ENCODE measurements around the gene PACRG.

PACRG gene

GRCh38 chr6:163333701-163334663 lies 606.2 kb downstream of the PACRG start:
- no peak for DNase-seq (ENCODE audit: low read depth)

GRCh38 chr6:163335056-163335455 lies 607.3 kb downstream of the PACRG start:
- DNase-seq (ENCODE audit: low read depth), result no peak

- DNase-seq (ENCODE audit: low read depth), result no peak
These were observed 608.1 kb downstream of the PACRG start for GRCh38 chr6:163335671-163336545.

- DNase-seq (ENCODE audit: low read depth), result no peak
These were observed 609.2 kb downstream of the PACRG start for GRCh38 chr6:163336961-163337360.

GRCh38 chr6:163337958-163338357 lies 610.2 kb downstream of the PACRG start:
- no peak for DNase-seq (ENCODE audit: low read depth)

- no peak for DNase-seq (ENCODE audit: low read depth)
These were observed 611.1 kb downstream of the PACRG start for GRCh38 chr6:163338671-163339405.

GRCh38 chr6:163339466-163339865 lies 611.7 kb downstream of the PACRG start:
- DNase-seq (ENCODE audit: low read depth), result no peak

- no peak for DNase-seq (ENCODE audit: low read depth)
These were observed 612.6 kb downstream of the PACRG start for GRCh38 chr6:163340201-163340887.

- DNase-seq (ENCODE audit: low read depth), result no peak
These were observed 613.7 kb downstream of the PACRG start for GRCh38 chr6:163341224-163342061.

- DNase-seq (ENCODE audit: low read depth), result no peak
These were observed 615.1 kb downstream of the PACRG start for GRCh38 chr6:163342571-163343539.

GRCh38 chr6:163343609-163344008 lies 615.8 kb downstream of the PACRG start:
- no peak for DNase-seq (ENCODE audit: low read depth)

GRCh38 chr6:163344411-163344810 lies 616.6 kb downstream of the PACRG start:
- no peak for DNase-seq (ENCODE audit: low read depth)

GRCh38 chr6:163345931-163346330 lies 618.2 kb downstream of the PACRG start:
- DNase-seq (ENCODE audit: low read depth), result no peak

- DNase-seq (ENCODE audit: low read depth), result no peak
These were observed 618.8 kb downstream of the PACRG start for GRCh38 chr6:163346497-163346961.

- no peak for DNase-seq (ENCODE audit: low read depth)
These were observed 619.3 kb downstream of the PACRG start for GRCh38 chr6:163347021-163347446.

GRCh38 chr6:163348789-163349680 lies 621.3 kb downstream of the PACRG start:
- DNase-seq (ENCODE audit: low read depth), result no peak

- no peak for DNase-seq (ENCODE audit: low read depth)
These were observed 621.9 kb downstream of the PACRG start for GRCh38 chr6:163349696-163350095.

- no peak for DNase-seq (ENCODE audit: low read depth)
These were observed 623.2 kb downstream of the PACRG start for GRCh38 chr6:163351013-163351412.
